Endothelial cell of umbilical vein (primary cell): ENCODE measurements around the gene PAK2.

Experiments used
- CTCF ChIP-seq, 2 donors: IDR thresholded peaks; 1 replicate in 1 of 2; 2 replicates in 1 of 2; pipeline ENCODE4 v1.5.1; 2011; ENCODE audit warnings: low read length in 2 of 2, mild to moderate bottlenecking in 2 of 2, moderate library complexity in 2 of 2, control low read depth in 1 of 2, inconsistent platforms in 1 of 2, low read depth in 1 of 2; ENCODE audit not compliant: insufficient read depth in 1 of 2; ENCODE audit errors: extremely low read depth in 1 of 2
- EZH2 ChIP-seq: IDR thresholded peaks from 2 replicates; pipeline ENCODE4 v1.6.1; 2012; ENCODE audit warnings: borderline replicate concordance, low read depth, mild to moderate bottlenecking, moderate library complexity, low read length, inconsistent platforms; ENCODE audit not compliant: severe bottlenecking
- FOS ChIP-seq: IDR thresholded peaks from 2 replicates; pipeline ENCODE4 v1.6.1; 2011; ENCODE audit warnings: mild to moderate bottlenecking, low read length, moderate library complexity, borderline replicate concordance; ENCODE audit not compliant: insufficient read depth
- GATA2 ChIP-seq: IDR thresholded peaks from 2 replicates; pipeline ENCODE4 v1.7.0; 2011; ENCODE audit warnings: low read depth, mild to moderate bottlenecking, moderate library complexity, mixed read lengths, low read length; ENCODE audit not compliant: insufficient read length, insufficient read depth
- MAX ChIP-seq: IDR thresholded peaks from 2 replicates; pipeline ENCODE4 v1.6.1; 2011; ENCODE audit not compliant: insufficient read depth, insufficient read length
- POLR2A ChIP-seq: IDR thresholded peaks from 2 replicates; pipeline ENCODE4 v1.6.1; 2012; ENCODE audit warnings: low read depth, mild to moderate bottlenecking, control low read depth, low read length
- POLR2AphosphoS5 ChIP-seq: IDR thresholded peaks from 2 replicates; pipeline ENCODE4 v1.6.1; 2012; ENCODE audit warnings: low read depth, mild to moderate bottlenecking, control low read depth, low read length, moderate library complexity; ENCODE audit not compliant: insufficient read depth

- TF ChIP-seq GATA2 = no peak
- TF ChIP-seq POLR2AphosphoS5 = no peak
- no peak for TF ChIP-seq POLR2A
- TF ChIP-seq CTCF (IDR thresholded peaks at IDR 0.05; ENCODE audit: extremely low read depth in 1 of 2, insufficient read depth in 1 of 2, low read depth in 1 of 2, low read length in 2 of 2) = no peak
- no peak for TF ChIP-seq EZH2
- no peak for TF ChIP-seq MAX
- no peak for TF ChIP-seq FOS
Observed at GRCh38 chr3:196737655-196738054, 2.0 kb upstream of the PAK2 start.
